H1 (cell line): Measurements from ENCODE around the gene MDH1. TPM values are rescaled to one million over a fixed set of nuclear protein-coding genes. Genes with fewer than 3 reads are reported as not detected.
"Not testable (repeated sequence)": the region's sequence is repeated elsewhere in the genome, so short reads cannot be mapped to it uniquely, and the experiment has no call there.

Experiments
- CTCF ChIA-PET: fragments of 300-600 bp; sonication (Branson Sonifier 250); formaldehyde crosslinking; loops from one replicate; lab custom pipeline; 2021; ENCODE audit not compliant: partially characterized antibody; lab: Charles Lee
- POLR2A ChIA-PET: fragments of 300-600 bp; sonication (Branson Sonifier 250); formaldehyde crosslinking; loops from one replicate; lab custom pipeline; 2021; ENCODE audit warnings: inconsistent platforms; ENCODE audit not compliant: partially characterized antibody; lab: Charles Lee
- DNase-seq, 2 experiments: peaks; one replicate each; pipeline versions ENCODE4 v3.0.0 to v3.0.0-alpha.2; 2010 to 2022; ENCODE audit warnings: low spot score in 2 of 2, low read depth in 1 of 2, mixed read lengths in 1 of 2
- FAIRE-seq: peaks from 2 replicates; lab custom pipeline; 2011; peaks lifted over from hg19 to GRCh38; lab: Jason Lieb, UNC
- H2AFZ ChIP-seq: 2 replicates; pipeline ENCODE4 v1.8.1; 2012; ENCODE audit warnings: low read length, inconsistent platforms
- H2AK5ac ChIP-seq: 2 replicates; pipeline ENCODE4 v1.6.1; 2013; ENCODE audit warnings: low read depth, low read length
- H2BK120ac ChIP-seq: replicated peaks from 2 replicates; pipeline ENCODE3; 2013; ENCODE audit warnings: low read depth, low read length, inconsistent platforms
- H2BK12ac ChIP-seq: 2 replicates; pipeline ENCODE4 v1.6.1; 2013; ENCODE audit warnings: low read depth, low read length
- H2BK15ac ChIP-seq: 2 replicates; pipeline ENCODE4 v1.6.1; 2013; ENCODE audit warnings: low read length
- H2BK20ac ChIP-seq: 2 replicates; pipeline ENCODE4 v1.6.1; 2013; ENCODE audit warnings: low read length
- H2BK5ac ChIP-seq: 2 replicates; pipeline ENCODE4 v1.6.1; 2013; ENCODE audit warnings: low read depth, low read length
- H3K14ac ChIP-seq: 2 replicates; pipeline ENCODE4 v1.6.1; 2013; ENCODE audit warnings: inconsistent platforms; ENCODE audit not compliant: insufficient read length
- H3K18ac ChIP-seq: 2 replicates; pipeline ENCODE4 v1.6.1; 2013; ENCODE audit warnings: low read length; ENCODE audit errors: extremely low read depth
- H3K23ac ChIP-seq: 2 replicates; pipeline ENCODE4 v1.6.1; 2013; ENCODE audit warnings: inconsistent platforms; ENCODE audit not compliant: insufficient read length
- H3K23me2 ChIP-seq: 2 replicates; pipeline ENCODE4 v1.6.1; 2013; ENCODE audit warnings: low read depth, low read length
- H3K27ac ChIP-seq: 2 replicates; pipeline ENCODE4 v1.6.1; 2011; ENCODE audit warnings: low read depth, low read length, inconsistent platforms
- H3K27me3 ChIP-seq, 4 experiments: replicated peaks in 1 of 4; 1 replicate in 1 of 4; 2 replicates in 3 of 4; pipeline versions ENCODE4 v1.6.1 to v1.8.1; 2011 to 2013; ENCODE audit warnings: low read length in 3 of 4, mild to moderate bottlenecking in 3 of 4, inconsistent platforms in 2 of 4, mixed read lengths in 2 of 4, moderate library complexity in 1 of 4; ENCODE audit not compliant: control insufficient read depth in 3 of 4, insufficient read depth in 3 of 4; ENCODE audit errors: extremely low read depth in 1 of 4
- H3K36me3 ChIP-seq, 4 experiments: 2 replicates each; pipeline versions ENCODE4 v1.6.1 to v1.8.1; 2011 to 2013; ENCODE audit warnings: mild to moderate bottlenecking in 4 of 4, low read length in 3 of 4, moderate library complexity in 2 of 4, control low read depth in 1 of 4, inconsistent platforms in 1 of 4; ENCODE audit not compliant: insufficient read depth in 4 of 4, control insufficient read depth in 2 of 4
- H3K4ac ChIP-seq: replicated peaks from 2 replicates; pipeline ENCODE3; 2013; ENCODE audit warnings: low read length, low read depth, mixed read lengths, inconsistent platforms; ENCODE audit not compliant: insufficient read length
- H3K4me1 ChIP-seq, 4 experiments: replicated peaks in 1 of 4; 1 replicate in 1 of 4; 2 replicates in 3 of 4; pipeline versions ENCODE4 v1.6.1 to v1.8.1; 2011 to 2013; ENCODE audit warnings: low read length in 3 of 4, inconsistent platforms in 2 of 4, mixed read lengths in 1 of 4; ENCODE audit not compliant: insufficient read depth in 4 of 4, control insufficient read depth in 3 of 4
- H3K4me2 ChIP-seq, 2 experiments: 2 replicates each; pipeline versions ENCODE4 v1.6.1 to v1.8.1; 2011 to 2013; ENCODE audit warnings: low read depth in 2 of 2, low read length in 2 of 2, control low read depth in 1 of 2, inconsistent platforms in 1 of 2, mild to moderate bottlenecking in 1 of 2; ENCODE audit not compliant: insufficient read depth in 1 of 2
- H3K4me3 ChIP-seq, 4 experiments: fragments of 200-600, 300-600 bp in 1 of 4; sonication (generic), shearing (Covaris generic), sonication (Bioruptor Twin) in 1 of 4; 2 replicates each; pipeline versions ENCODE4 v1.5.1 to v1.8.1; 2011 to 2016; ENCODE audit warnings: low read length in 4 of 4, low read depth in 3 of 4, control low read depth in 2 of 4, inconsistent platforms in 2 of 4, mild to moderate bottlenecking in 2 of 4, mixed read lengths in 1 of 4, moderate library complexity in 1 of 4; ENCODE audit not compliant: insufficient read depth in 2 of 4; ENCODE audit errors: extremely low read depth in 1 of 4
- H3K56ac ChIP-seq: replicated peaks from 2 replicates; pipeline ENCODE3; 2013; ENCODE audit warnings: low read depth, mild to moderate bottlenecking, mixed read lengths, low read length, inconsistent platforms; ENCODE audit not compliant: insufficient read length
- H3K79me1 ChIP-seq: 2 replicates; pipeline ENCODE4 v1.6.1; 2013; ENCODE audit warnings: low read depth, low read length, control low read depth
- H3K79me2 ChIP-seq, 2 experiments: 2 replicates each; pipeline versions ENCODE4 v1.6.1 to v1.8.1; 2012 to 2013; ENCODE audit warnings: low read length in 2 of 2, mild to moderate bottlenecking in 2 of 2, inconsistent platforms in 1 of 2; ENCODE audit not compliant: insufficient read depth in 2 of 2, control insufficient read depth in 1 of 2
- H3K9ac ChIP-seq, 4 experiments: replicated peaks in 1 of 4; 1 replicate in 1 of 4; 2 replicates in 3 of 4; pipeline versions ENCODE4 v1.6.1 to v1.8.1; 2011 to 2013; ENCODE audit warnings: low read depth in 3 of 4, low read length in 3 of 4, control low read depth in 2 of 4, mild to moderate bottlenecking in 2 of 4, moderate library complexity in 2 of 4, inconsistent platforms in 1 of 4; ENCODE audit errors: extremely low read depth in 1 of 4
- H3K9me3 ChIP-seq, 2 experiments: 2 replicates each; pipeline versions ENCODE4 v1.6.1 to v1.8.1; 2012 to 2013; ENCODE audit warnings: mild to moderate bottlenecking in 2 of 2, moderate library complexity in 2 of 2, control low read depth in 1 of 2, inconsistent platforms in 1 of 2, low read depth in 1 of 2, low read length in 1 of 2, mixed read lengths in 1 of 2; ENCODE audit not compliant: insufficient read depth in 2 of 2
- H4K20me1 ChIP-seq, 2 experiments: replicated peaks in 1 of 2; 2 replicates each; pipeline versions ENCODE3 to v1.8.1; 2011 to 2013; ENCODE audit warnings: inconsistent platforms in 2 of 2, low read length in 2 of 2, mild to moderate bottlenecking in 1 of 2; ENCODE audit not compliant: insufficient read depth in 2 of 2, control insufficient read depth in 1 of 2
- H4K5ac ChIP-seq: 2 replicates; pipeline ENCODE4 v1.6.1; 2013; ENCODE audit warnings: low read length, low read depth, mixed read lengths, inconsistent platforms; ENCODE audit not compliant: insufficient read length
- H4K8ac ChIP-seq: 2 replicates; pipeline ENCODE4 v1.8.0; 2013; ENCODE audit warnings: mild to moderate bottlenecking, moderate library complexity, low read length, inconsistent platforms; ENCODE audit not compliant: insufficient read depth; ENCODE audit errors: extremely low read depth
- H4K91ac ChIP-seq: replicated peaks from 2 replicates; pipeline ENCODE3; 2013; ENCODE audit warnings: low read length, mixed read lengths, inconsistent platforms; ENCODE audit not compliant: insufficient read length
- WGBS, 2 experiments: shearing (Covaris generic) in 1 of 2; methylation state at CpG; one replicate each; pipeline versions ENCODE4 v1.1.6 to v1.1.7; 2013 to 2015; ENCODE audit warnings: low lambda C conversion rate in 2 of 2, mixed read lengths in 2 of 2, inconsistent platforms in 1 of 2, low coverage in 1 of 2, missing lambda C conversion rate in 1 of 2; ENCODE audit not compliant: insufficient replicate concordance in 2 of 2, insufficient coverage in 1 of 2, insufficient read length in 1 of 2; ENCODE audit errors: extremely low coverage in 1 of 2, missing lambda C conversion rate in 1 of 2; 5-methylcytosine and 5-hydroxymethylcytosine counted together
- polyA plus RNA-seq, 7 experiments: library from polyadenylated mRNA; depleted of rRNA in 3 of 7; stranded (reverse) in 5 of 7; unstranded in 2 of 7; fragments of >200 nt in 5 of 7; fragments of 200-250 nt in 2 of 7; gene quantifications; 1 replicate in 5 of 7; 2 replicates in 1 of 7; 4 replicates in 1 of 7; pipeline versions ENCODE4 v1.2.1 to v1.2.3, GENCODE V29; 2011 to 2013; ENCODE audit warnings: missing spikeins in 2 of 7, mixed read lengths in 2 of 7
- total RNA-seq: library from RNA; stranded (reverse); fragmentation: NEBNext Ultra II Directional; extraction: Animal tissue kit (Norgen Biotek cat#: 25700); gene quantifications from 2 replicates; pipeline ENCODE4 v1.2.1, GENCODE V29; 2021

Gene MDH1
- total and polyA plus RNA-seq, 2 of the 8 experiments (the other 6 are each of a cell fraction or from before 2014, with no cell fraction given): 353 to 376 TPM

DNA sequence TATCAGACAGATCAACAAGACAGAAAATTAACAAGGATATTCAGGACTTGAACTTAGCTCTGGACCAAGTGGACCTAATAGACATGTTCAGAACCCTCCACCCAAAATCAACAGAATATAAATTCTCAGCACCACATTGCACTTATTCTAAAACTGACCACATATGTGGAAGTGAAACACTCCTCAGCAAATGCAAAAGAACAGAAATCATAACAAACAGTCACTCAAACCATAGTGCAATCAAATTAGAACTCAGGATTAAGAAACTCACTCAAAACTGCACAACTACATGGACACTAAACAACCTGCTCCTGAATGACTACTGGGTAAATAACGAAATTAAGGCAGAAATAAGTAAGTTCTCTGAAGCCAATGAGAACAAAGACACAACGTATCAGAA lies 35.0 kb downstream of the MDH1 start:
- ChIA-PET CTCF (interaction anchor here (0.6 kb wide), 1 partner anchor 1266 kb away, joined by 3 read pairs; no protein-coding TSS in a partner anchor), POLR2A (interaction anchor here (3.5 kb wide), 1 partner anchor 9 kb away, joined by 11 read pairs; no protein-coding TSS in a partner anchor)
- not testable (repeated sequence) for H3K4me3 ChIP-seq, H2BK120ac ChIP-seq, H3K18ac ChIP-seq, H4K5ac ChIP-seq, H4K8ac ChIP-seq, FAIRE-seq, DNase-seq, H3K79me2 ChIP-seq, H3K79me1 ChIP-seq, H2AK5ac ChIP-seq, H4K91ac ChIP-seq, H3K9ac ChIP-seq, H3K4ac ChIP-seq, H4K20me1 ChIP-seq, H2BK5ac ChIP-seq, H3K56ac ChIP-seq, H3K14ac ChIP-seq, H2AFZ ChIP-seq, H3K23ac ChIP-seq, H3K4me1 ChIP-seq, H2BK20ac ChIP-seq, H2BK15ac ChIP-seq, H3K27ac ChIP-seq, H3K4me2 ChIP-seq, H2BK12ac ChIP-seq, H3K27me3 ChIP-seq, H3K23me2 ChIP-seq
- WGBS, 2 experiments: 83% methylated on average over 2 of the region's 2 CpGs; no CpG with 5 or more reads in 1 of the 2 experiments
- Histone ChIP-seq H3K36me3 (peaks cover 0 to 15% (median 4%) of the 10 kb centered on the region in 4 experiments; a peak in 2 of 8 replicates), H3K9me3 (peaks cover 15 to 26% of the 10 kb centered on the region in 2 experiments)
